Inferior parietal cortex (tissue), 1 donor: Measurements from ENCODE around the gene HTR3A.
A peak's percentile ranks its signal among the peaks of the same experiment; 100 is the strongest.

Source experiments
- DNase-seq: peaks from one replicate; pipeline ENCODE4 v3.0.0-alpha.2; 2016; ENCODE audit errors: extremely low spot score

Gene HTR3A

DNA sequence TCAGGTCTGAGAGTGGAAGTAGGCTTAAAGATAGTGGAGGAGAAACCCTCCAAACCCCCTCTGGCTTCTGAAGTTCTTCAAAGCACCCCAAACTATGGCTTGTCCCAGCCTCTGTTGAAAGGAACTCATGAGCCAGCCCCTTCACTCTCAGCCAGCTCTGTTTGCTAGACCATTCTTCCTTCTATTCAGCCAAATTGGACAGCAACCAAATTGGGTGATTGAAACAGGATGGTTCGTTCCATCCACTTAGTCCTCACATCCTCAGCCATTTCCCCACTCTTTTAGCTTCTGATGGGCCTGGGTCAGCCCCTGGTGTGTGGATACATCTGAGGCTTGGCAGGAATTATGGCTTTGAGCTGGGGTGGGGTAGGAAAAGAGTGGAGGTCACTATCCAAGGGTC, 4.5 kb downstream of the HTR3A start:
- DNase-seq, result no peak

DNA sequence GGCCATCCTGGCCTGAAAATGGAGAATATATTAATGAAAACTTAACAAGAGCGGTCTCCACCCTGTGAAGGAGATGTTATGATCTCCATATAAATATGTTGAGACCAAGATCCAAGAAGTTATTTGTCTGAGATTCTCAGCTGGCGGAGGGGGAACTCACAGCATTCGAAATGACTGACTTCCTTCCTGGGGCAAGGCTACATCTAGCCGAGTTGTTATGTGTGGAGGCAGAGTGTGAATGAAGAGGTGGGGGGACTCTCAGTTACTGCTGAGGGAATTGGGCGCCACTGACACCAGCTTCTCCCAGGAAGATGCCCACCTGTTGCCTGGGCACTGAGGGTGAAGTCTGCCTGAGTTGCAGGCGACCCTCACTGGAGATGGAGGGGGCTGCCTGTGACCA, 5.9 kb downstream of the HTR3A start:
- DNase-seq, result no peak

- no peak for DNase-seq
Measured at GRCh38 chr11:113982306-113982705, 7.4 kb downstream of the HTR3A start.

DNA sequence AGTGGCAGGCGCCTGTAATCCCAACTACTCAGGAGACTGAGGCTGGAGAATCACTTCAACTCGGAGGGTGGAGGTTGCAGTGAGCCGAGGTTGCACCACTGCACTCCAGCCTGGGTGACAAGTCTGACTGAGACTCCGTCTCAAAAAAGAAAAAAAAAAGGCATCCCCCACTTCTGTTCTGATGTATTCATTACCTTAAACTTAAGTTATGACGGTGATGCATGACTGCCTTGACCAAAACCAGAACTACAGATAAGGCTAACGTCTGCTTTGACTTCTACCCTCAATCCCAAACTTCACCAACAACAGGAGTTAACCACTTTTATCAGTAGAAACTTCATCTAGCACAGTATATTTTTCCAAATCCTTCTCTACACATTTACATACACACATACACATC, 9.9 kb downstream of the HTR3A start:
- DNase-seq, result no peak

GRCh38 chr11:113985906-113986305, 11.0 kb downstream of the HTR3A start:
- DNase-seq, result no peak

DNA sequence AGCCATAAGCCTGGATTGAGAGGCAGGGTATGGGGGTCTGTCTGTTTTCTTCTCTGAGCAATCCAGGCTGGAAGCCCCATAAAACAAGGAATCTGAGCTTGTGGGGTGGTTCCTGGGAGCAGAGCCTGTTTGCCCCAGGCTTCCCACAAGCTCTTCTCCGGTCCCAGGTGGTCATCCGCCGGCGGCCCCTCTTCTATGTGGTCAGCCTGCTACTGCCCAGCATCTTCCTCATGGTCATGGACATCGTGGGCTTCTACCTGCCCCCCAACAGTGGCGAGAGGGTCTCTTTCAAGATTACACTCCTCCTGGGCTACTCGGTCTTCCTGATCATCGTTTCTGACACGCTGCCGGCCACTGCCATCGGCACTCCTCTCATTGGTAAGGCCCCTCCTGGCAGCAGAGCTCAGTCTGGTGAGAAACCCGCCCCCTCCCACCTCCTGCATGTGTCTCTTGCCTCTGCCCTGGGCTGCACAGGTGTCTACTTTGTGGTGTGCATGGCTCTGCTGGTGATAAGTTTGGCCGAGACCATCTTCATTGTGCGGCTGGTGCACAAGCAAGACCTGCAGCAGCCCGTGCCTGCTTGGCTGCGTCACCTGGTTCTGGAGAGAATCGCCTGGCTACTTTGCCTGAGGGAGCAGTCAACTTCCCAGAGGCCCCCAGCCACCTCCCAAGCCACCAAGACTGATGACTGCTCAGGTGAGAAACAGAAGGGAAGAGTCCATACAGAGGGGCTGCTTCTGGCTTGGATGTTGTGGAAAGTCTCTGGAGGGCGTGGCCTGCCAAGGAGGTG, 11.6 kb downstream of the HTR3A start:
- no peak for DNase-seq

GRCh38 chr11:113989381-113989780, 14.5 kb downstream of the HTR3A start:
- no peak for DNase-seq

GRCh38 chr11:113989916-113990315, 15.0 kb downstream of the HTR3A start:
- no peak for DNase-seq

- no peak for DNase-seq
Measured at GRCh38 chr11:113991170-113991569, 16.3 kb downstream of the HTR3A start.

GRCh38 chr11:113991718-113992458, 17.0 kb downstream of the HTR3A start:
- peak; percentile 63 for DNase-seq

- DNase-seq, result no peak
Measured at GRCh38 chr11:113992459-113993110, 17.7 kb downstream of the HTR3A start.

DNA sequence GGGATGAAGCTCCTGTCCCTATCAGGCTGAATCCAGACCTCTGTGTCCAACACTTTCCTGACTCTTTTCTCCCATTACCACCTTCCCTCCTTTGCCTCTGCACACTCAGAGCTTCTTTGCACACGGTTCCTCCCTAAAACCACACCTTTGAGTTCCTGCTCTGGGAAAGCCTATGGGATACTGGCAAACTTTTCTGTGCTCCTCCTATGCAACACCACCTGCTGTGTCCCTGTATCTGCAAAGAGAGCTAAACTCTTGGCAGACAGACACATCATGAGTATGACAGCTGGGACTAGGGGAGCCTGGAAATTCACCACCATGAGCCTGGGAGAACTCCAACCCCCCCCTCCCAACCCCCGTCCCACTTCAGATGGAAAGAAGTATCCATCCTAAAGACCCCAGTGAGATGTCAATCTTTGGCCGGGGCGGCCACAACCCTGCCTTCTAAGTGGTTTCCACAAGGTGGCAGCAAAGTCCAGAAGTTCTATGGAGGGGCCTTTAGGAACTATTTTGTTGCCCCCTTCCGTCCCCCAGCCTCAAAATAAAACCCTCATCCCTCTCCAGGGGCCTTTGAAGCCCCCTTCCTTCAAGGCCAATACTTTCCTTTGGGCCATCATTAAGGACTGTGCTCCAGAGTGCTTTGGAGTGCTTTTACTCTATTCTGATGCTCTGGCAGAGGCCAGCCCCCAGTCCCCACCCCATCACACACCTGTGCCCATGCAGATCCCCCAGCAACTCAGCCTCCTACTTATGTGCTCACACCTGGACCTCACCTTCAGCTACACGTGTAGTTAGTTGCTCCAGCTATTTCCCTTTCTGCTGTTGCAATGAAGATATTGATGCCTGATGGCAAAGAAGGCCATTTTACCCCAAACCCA, 19.4 kb downstream of the HTR3A start:
- peak; percentile 44 for DNase-seq

GRCh38 chr11:113997473-113997872, 22.6 kb downstream of the HTR3A start:
- DNase-seq, result no peak

DNA sequence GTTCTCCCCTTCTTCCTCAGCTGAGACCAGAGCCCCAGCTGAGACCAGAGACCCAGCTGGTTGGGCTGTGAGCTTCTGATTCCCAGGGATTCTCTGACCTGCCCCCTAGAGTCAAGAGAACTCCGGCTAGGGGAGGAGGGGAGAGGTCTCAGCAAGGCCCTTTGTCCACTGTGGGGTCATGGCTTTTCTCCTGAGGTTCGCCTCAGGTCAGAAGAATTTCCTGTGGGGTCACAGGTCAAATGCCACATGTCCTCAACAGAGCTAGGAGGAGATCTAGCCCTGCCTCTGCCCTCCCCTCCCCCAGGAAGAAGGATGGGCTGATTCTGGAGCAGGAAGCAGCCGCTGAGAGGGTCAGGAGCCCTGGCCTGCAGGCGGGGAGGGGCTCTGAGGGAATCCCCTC, 23.7 kb downstream of the HTR3A start:
- DNase-seq, result no peak

- DNase-seq, result no peak
Measured at GRCh38 chr11:114000526-114000925, 25.6 kb downstream of the HTR3A start.

GRCh38 chr11:114001416-114001815, 26.5 kb downstream of the HTR3A start:
- DNase-seq, result no peak

GRCh38 chr11:114008331-114008730, 33.4 kb downstream of the HTR3A start:
- DNase-seq, result no peak

- no peak for DNase-seq
Measured at GRCh38 chr11:114010931-114011330, 36.0 kb downstream of the HTR3A start.

DNA sequence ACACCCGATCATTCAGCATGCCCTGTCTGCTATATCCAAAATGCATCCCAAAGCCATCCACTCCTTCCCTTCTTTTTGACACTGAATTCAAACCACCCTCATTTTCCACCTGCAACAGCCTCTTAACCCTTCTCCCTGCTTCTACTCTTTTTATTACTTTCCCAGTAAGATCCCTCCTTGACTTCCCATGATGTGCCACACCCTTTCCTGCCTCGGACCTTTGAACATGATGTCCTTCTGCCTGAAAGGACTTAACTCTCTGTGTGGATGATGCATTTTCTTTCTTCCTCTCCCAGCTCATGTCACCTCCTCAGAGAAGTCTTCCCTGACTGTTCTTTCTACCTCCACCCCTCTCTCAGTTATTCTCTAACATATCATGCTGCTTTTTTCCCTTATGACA, 36.5 kb downstream of the HTR3A start:
- DNase-seq, result no peak

- no peak for DNase-seq
Measured at GRCh38 chr11:114015117-114015516, 40.2 kb downstream of the HTR3A start.

GRCh38 chr11:114016986-114017385, 42.1 kb downstream of the HTR3A start:
- DNase-seq, result no peak

- no peak for DNase-seq
Measured at GRCh38 chr11:114017723-114018122, 42.8 kb downstream of the HTR3A start.
